ENCODE results near the gene IL1B.

The IL1B gene

GRCh38 chr2:112825706-112826105 is 10.9 kb downstream of the IL1B start:
- Histone ChIP-seq H3K4me3 (replicated peaks; ENCODE audit: low read depth, low read length) (no peak overlapping the region), H3K36me3 (ENCODE audit: control insufficient read depth, insufficient read depth, low read length) (no peaks in the 10 kb centered on the region), H3K27me3 (replicated peaks; ENCODE audit: control insufficient read depth, insufficient read depth, low read length) (no peaks in the 10 kb centered on the region)
- DNase-seq (ENCODE audit: extremely low read depth, insufficient read length), result no peak
- no peak for TF ChIP-seq CTCF (IDR thresholded peaks at IDR 0.05; ENCODE audit: insufficient read depth, low read length, poor library complexity, severe bottlenecking)

- H3K4me3 ChIP-seq (replicated peaks; ENCODE audit: low read depth, low read length), result no peak overlapping the region
- TF ChIP-seq CTCF (IDR thresholded peaks at IDR 0.05; ENCODE audit: insufficient read depth, low read length, poor library complexity, severe bottlenecking), result no peak
- H3K27me3 ChIP-seq (replicated peaks; ENCODE audit: control insufficient read depth, insufficient read depth, low read length), result no peaks in the 10 kb centered on the region
Observed at GRCh38 chr2:112824694-112825085, 11.9 kb downstream of the IL1B start.

GRCh38 chr2:112821682-112822081 is 14.9 kb downstream of the IL1B start:
- Histone ChIP-seq H3K36me3 (ENCODE audit: control insufficient read depth, insufficient read depth, low read length) (no peaks in the 10 kb centered on the region), H3K4me3 (replicated peaks; ENCODE audit: low read depth, low read length) (no peak overlapping the region), H3K27me3 (replicated peaks; ENCODE audit: control insufficient read depth, insufficient read depth, low read length) (no peaks in the 10 kb centered on the region)
- no peak for TF ChIP-seq CTCF (IDR thresholded peaks at IDR 0.05; ENCODE audit: insufficient read depth, low read length, poor library complexity, severe bottlenecking)
- no peak for DNase-seq (ENCODE audit: extremely low read depth, insufficient read length)

More at GRCh38 chr2:112824694-112825085, 11.9 kb downstream of the IL1B start:
- no peaks in the 10 kb centered on the region for H3K36me3 ChIP-seq (ENCODE audit: control insufficient read depth, insufficient read depth, low read length)
- no peak for DNase-seq (ENCODE audit: extremely low read depth, insufficient read length)

- DNase-seq (ENCODE audit: extremely low read depth, insufficient read length), result peak; percentile 38
- no peak for TF ChIP-seq CTCF (IDR thresholded peaks at IDR 0.05; ENCODE audit: insufficient read depth, low read length, poor library complexity, severe bottlenecking)
- H3K4me3 ChIP-seq (replicated peaks; ENCODE audit: low read depth, low read length), result no peak overlapping the region
Observed at GRCh38 chr2:112821142-112821541, 15.4 kb downstream of the IL1B start.

GRCh38 chr2:112820343-112820742 is 16.2 kb downstream of the IL1B start:
- H3K36me3 ChIP-seq (ENCODE audit: control insufficient read depth, insufficient read depth, low read length), result no peaks in the 10 kb centered on the region
- no peak for DNase-seq (ENCODE audit: extremely low read depth, insufficient read length)
- H3K27me3 ChIP-seq (replicated peaks; ENCODE audit: control insufficient read depth, insufficient read depth, low read length), result no peaks in the 10 kb centered on the region
- no peak overlapping the region for H3K4me3 ChIP-seq (replicated peaks; ENCODE audit: low read depth, low read length)
- no peak for TF ChIP-seq CTCF (IDR thresholded peaks at IDR 0.05; ENCODE audit: insufficient read depth, low read length, poor library complexity, severe bottlenecking)

More at GRCh38 chr2:112821142-112821541, 15.4 kb downstream of the IL1B start:
- H3K36me3 ChIP-seq (ENCODE audit: control insufficient read depth, insufficient read depth, low read length), result no peaks in the 10 kb centered on the region
- H3K27me3 ChIP-seq (replicated peaks; ENCODE audit: control insufficient read depth, insufficient read depth, low read length), result no peaks in the 10 kb centered on the region

GRCh38 chr2:112819081-112819480 is 17.5 kb downstream of the IL1B start:
- no peak overlapping the region for H3K4me3 ChIP-seq (replicated peaks; ENCODE audit: low read depth, low read length)
- no peak for TF ChIP-seq CTCF (IDR thresholded peaks at IDR 0.05; ENCODE audit: insufficient read depth, low read length, poor library complexity, severe bottlenecking)
- no peak for DNase-seq (ENCODE audit: extremely low read depth, insufficient read length)
- no peaks in the 10 kb centered on the region for H3K27me3 ChIP-seq (replicated peaks; ENCODE audit: control insufficient read depth, insufficient read depth, low read length)
- H3K36me3 ChIP-seq (ENCODE audit: control insufficient read depth, insufficient read depth, low read length), result no peaks in the 10 kb centered on the region

All from GM06990 (cell line).